ENCODE data around the gene HTR6.
"Not testable (repeated sequence)": the region's sequence is repeated elsewhere in the genome, so short reads cannot be mapped to it uniquely, and the experiment has no call there.

HTR6 gene

DNA sequence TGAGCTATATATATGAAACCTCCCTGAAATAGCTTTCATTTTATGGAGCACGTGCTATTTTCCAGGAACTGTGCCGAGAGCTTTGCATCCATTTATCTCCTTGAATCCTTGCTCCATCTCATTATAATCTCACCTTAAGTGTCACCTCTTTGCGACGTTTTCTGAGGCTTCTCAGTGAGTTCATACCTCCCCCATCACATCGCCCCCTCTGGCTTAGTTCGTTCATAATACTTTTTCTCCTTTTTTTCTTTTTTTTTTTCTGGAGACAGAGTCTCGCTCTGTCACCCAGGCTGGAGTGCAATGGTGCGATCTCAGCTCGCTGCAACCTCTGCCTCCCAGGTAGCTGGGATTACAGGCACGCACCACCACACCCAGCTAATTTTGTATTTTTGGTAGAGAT is 25.4 kb upstream of the HTR6 start:
- not testable (repeated sequence) for DNase-seq (ENCODE audit: low spot score)

DNA sequence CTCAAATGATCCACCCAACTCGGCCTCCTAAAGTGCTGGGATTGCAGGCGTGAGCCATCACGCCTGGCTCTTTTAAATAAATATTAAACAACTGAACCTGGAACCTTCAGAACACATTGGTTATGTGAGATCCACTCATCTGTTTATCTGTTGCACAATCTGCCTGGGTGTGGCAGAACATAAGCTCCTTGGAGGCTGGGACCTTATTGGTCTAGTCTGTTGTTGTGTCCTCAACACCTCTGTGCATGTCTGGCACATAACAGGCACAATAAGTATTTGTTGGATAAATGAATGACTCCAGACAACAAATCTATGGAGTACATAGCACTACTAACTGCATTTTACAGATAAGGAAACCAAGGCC is 24.7 kb upstream of the HTR6 start:
- DNase-seq (ENCODE audit: low spot score) = no peak

DNA sequence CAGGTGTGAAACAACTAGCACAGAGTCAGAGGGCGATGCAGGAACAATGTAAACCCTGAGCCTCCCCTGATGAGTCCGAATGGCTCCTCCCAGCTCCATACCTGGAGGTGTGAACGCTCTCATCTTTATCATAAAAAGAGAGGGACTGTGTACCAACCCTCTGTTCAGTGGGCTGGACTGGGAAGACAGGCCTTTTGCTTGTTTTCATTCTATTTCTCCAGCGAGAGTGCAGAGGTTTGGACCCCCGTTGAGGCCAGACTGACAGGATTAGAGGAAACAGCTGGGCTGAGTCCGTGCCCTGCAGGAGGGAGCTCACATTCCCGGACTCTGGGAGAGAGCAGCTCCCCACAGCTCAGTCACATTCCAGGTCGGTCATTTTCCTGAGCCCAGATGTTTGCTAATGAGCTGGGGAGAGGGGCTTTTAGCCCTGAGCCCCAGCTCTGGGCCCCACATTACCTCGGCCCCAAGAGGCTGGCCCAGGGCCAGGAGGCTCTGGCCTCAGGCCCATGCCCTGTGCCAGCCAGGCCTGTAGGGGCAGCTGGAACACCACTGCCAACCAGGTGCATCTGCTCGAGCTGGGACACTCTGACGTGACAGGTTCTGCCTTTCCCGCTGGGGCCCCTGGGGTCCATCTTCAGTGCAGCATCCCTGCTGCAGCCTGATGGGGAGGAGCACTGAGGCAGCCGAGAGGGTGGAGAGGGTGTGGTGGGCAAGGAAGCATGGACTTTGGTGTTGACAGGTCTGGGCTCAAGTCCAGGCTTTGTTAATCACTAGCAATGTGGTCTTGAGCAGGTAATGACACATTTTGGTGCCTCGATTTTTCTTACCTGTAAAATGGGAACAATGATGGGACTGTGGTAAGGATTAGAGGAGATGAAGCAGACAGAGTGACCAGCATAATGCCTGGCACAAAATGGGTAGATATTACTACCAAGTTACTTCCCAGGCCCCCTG is 24.0 kb upstream of the HTR6 start:
- no peak for DNase-seq (ENCODE audit: low spot score)

DNA sequence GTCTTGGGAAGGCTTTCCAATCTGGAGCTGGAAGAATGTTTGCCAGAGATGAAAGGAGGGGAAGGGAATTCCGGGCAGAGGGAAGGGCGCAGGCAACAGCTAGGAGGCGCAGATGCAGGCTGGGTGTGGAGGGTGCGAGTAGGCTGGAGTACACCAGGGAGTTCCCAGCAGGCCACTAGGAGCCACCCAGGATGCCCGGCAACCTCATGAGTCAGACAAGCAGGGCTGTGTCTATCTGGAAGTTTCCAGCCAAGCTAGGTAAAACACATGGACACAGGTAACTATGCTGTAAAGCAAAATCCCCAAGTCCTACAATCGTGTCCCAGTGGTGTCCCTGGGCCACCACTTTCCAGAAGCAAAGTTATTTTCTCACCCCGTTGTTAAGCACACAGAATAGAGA is 21.6 kb upstream of the HTR6 start:
- no peak for DNase-seq (ENCODE audit: low spot score)

DNA sequence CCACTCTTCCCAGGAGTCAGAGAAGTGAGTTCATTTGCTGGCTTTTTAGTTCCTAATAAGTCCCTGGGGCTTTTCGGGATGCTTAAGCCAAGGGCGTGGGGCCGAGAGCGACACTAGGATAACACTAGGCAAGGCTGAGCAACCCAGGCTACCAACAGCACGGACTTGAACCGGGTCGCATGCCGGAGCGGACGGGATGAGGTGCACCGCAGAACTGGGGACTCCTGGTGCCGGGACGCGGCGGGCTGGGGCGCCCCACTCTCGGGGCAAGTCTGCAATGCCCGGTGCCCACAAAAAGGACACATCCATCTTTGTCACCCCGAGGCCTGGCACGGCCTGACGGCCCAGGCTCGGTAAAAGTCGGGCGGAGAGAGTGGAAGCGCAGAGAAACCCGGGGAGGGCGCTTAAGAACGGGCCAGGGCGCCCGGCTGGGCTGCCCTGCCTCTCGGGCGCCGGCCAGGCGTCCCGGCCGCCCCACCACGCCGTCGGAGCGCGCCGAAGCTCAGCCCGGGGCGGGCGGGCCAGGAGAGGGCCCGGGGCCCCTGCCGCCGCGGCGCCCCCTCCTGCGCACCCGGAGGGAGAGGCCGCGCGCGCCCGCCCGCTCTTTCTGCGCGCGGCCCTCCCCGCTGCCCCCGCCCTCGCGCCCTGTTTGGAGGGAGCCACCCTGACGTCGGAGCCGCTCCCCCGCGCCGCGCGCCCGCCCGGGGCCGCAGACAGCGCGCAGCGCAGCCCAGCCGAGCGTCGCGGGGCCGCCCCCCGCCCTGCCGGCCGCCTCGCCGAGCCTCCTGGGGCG is 20.9 kb upstream of the HTR6 start, which contains the start of gene NBL1:
Gene NBL1 (plus strand): TSS at position 710 of the 793 bp plus-strand sequence. CDS start 10,720 bp downstream, outside the sequence.
- peak; percentile 63 for DNase-seq (ENCODE audit: low spot score)

DNA sequence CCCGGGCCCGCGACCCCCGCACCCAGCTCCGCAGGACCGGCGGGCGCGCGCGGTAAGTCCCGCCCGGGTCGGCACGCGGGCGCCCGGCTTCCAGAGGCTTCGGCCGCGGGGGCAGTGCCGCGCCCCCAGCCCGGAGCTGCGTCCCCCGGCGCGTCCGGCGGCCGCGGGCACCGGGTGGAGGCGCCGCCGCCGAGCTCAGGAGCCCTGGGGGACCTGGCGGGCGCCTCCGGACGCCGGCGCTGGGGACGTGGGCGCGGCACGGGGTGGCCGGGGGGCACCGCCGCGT is 20.3 kb upstream of the HTR6 start:
- DNase-seq (ENCODE audit: low spot score) = no peak

- peak; percentile 37 for DNase-seq (ENCODE audit: low spot score)
Measured at GRCh38 chr1:19644681-19645410, 19.8 kb upstream of the HTR6 start.

DNA sequence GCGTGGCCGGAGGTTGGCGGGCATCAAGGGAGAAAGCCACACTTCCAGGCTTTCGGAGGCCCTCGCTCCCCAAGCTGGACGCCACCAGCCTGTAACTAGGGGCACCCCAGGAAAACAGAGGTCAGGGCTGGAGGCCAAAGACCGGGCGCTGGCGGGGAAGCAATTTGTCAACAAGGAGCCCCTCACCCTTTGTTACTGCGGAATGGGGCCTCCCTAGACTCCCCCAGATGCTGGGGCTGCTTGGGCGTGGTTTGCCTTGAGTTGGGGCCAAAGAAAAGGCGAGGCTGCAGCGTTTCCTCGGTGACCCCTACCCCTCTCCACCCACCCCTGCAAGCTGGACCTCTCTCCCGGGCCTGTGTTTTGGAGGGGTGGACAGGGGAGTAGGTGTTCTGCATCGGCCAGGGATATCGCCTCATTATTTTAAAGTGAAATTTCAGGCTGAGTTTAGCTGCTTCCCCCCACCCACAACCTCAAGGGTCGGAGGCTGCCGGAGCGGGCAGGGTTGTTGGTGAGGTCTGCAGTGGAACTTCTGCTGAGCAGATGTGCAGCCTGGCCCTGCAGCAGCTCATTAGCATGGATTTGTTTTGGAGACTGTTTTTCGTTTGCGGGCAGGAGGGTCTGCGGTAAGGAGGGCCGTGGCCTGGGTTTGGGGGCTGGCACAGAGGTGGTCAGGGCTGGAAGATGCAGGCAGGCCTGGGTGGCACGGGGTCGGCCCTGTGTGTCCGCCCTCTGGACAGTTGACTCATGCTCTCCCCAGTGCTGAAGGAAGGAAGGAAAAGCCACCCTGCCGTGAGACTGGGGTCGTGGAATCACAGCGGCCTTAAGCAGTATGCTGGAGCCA is 19.0 kb upstream of the HTR6 start:
- no peak for DNase-seq (ENCODE audit: low spot score)

GRCh38 chr1:19646377-19647319 is 18.0 kb upstream of the HTR6 start:
- DNase-seq (ENCODE audit: low spot score) = peak; percentile 7

DNA sequence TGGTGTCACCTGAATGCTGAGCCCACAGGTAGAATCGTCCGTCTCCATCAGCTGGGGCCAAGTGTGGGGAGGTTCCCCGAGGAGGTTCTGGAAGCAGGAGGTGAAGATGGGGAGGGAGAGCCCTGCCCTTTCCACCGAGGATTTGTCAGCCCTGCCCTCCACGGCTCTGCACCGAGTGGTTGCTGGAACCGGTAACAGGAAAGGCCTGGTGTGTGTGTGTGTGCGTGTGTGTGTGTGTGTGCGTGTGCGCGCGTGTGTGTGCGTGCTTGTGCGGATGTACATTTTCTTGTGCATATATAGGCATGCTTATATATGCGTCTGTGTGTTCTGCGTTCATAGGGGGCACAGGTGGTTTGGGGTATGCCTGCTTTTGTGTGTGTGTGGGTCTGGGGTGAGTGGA is 17.0 kb upstream of the HTR6 start:
- DNase-seq (ENCODE audit: low spot score) = peak; percentile 30

DNA sequence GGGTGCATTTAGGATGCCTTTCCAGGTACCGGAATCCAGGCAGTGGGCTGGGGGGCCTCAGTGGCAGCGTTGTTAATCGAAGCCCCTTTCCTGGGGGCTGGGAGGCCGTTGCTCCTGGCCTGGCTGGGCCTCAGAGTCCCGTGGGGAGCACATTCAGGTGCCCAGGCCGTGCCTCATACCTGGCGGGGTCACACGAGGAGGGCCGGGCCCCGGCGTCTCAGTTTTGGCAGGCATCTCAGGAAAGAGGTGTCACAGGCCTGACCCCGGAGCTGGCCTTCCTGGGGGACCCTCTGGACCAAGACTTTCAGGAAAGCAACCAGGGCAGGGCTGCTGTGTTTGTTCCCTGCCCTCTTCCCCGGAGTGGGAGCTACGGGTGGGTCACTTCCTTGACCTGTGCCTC is 16.4 kb upstream of the HTR6 start:
- DNase-seq (ENCODE audit: low spot score) = no peak

DNA sequence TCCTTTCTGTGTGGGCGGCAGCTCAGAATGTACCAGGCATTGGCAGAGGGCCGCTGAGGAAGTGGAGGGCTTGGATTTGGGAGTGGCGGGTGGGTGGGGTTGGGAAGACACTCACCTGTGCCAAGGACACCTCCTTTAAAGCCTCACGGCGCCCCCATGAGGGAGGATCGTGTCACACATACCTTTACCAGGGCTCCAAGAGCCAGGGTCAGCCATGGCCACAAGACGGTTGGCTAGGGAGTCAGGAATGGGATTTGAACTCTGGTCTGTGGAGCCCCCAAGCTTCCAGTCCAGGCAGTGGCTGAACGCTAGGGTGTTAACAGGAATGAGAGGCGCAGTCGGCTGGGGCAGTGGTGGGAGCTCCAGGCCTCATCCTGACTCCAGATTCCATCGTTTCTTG is 16.0 kb upstream of the HTR6 start:
- DNase-seq (ENCODE audit: low spot score) = no peak

DNA sequence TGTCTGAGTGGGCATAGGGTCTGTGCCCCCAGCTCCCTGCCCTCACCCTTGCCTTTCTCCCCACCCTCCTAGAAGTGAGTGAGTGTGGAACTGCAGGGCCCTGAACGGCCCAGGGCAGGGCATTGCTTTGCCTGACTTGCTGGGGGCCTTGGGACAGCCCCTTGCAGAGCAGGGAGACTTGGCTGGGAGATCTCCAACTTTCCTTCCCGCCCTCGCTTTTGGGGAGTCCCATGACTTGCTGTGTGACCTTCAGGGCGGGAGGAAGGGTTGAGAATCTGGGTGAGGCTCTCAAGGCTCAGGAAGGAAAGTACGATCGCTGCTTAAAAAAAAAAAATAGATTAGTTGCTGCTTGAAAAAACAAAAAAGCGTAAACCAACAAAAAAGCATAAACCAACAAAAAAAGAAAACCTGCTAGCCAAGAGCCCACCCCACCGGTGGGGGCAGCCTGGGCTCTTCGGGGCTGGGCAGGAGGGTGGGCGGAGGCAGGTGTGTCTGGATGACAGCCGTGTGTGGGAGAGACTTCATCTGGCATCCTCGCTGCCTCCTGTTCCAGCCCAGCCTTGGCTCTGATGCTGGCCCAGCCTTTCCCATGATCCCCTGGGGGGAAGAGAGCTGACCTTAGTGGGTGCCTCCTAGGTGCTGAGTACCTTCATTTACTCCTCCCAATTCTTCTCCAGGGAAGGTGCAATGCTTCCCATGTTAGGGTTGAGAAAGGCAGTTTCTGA is 14.1 kb upstream of the HTR6 start:
- no peak for DNase-seq (ENCODE audit: low spot score)

DNA sequence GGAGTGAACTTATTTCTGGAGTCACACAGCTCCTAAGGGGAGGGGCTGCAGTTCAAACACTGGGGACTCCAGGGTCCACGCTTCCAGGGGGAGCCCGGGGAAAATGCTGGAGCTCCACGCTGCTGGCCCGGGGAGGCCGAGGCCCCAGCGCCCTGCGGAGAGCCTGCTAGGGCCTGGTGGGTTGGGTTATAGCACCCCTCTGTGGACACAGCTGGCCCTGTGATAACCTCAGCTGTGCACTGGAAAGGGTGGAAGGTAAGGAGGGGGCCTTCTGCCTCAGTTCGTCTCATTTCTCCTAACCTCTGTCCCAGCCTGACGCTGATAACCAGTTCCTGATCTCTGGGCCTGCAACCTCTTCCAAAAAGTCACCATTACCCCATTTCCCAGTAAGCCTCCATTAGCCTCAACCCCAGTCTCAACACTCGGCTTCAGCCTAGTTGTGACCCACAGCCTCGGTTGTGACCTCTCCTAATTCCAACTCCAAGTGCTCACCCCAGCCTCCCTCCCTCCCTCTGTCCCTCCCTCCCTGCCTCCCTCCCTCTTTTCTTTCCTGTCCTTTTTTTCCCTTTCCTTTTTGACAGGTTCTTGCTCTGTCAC is 13.4 kb upstream of the HTR6 start:
- DNase-seq (ENCODE audit: low spot score) = peak; percentile 55

DNA sequence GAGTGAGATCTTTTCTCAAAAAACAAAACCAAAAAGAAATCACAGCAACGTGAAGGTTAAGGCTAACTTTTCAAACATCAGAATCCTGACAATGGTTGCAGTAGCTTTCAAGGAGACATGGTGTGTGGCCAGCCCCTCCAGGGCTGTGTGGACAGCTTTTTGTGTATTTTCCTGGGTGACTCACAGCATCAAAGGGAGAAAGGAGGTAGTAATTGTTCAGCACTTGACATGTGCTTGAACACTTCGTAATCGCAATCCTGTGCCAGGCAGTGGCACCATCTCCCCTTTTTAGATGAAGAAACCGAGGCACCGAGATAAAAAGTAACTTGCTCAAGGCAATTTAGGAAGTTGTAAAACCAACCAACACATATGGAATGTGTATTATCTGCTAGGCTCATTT is 10.3 kb upstream of the HTR6 start:
- DNase-seq (ENCODE audit: low spot score) = no peak

- no peak for DNase-seq (ENCODE audit: low spot score)
Measured at GRCh38 chr1:19654886-19655717, 9.6 kb upstream of the HTR6 start.

DNA sequence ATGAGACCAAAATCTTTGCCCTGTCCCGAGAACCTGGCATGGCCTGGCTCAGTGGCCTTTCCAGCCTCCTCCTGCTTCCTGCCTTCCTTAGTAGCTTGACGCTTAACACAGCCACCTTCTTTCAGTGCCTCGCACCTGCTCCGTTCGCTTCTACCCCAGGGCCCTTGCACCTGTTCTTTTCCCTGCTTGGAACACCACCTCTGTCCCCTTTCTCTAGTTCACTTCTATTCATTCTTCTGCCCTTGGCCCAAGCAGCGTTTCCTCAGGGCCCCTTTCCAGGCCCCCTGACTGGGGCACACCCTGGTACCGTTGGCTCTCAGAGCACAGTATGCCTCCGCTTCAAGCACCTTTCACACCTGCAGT is 9.0 kb upstream of the HTR6 start:
- no peak for DNase-seq (ENCODE audit: low spot score)

DNA sequence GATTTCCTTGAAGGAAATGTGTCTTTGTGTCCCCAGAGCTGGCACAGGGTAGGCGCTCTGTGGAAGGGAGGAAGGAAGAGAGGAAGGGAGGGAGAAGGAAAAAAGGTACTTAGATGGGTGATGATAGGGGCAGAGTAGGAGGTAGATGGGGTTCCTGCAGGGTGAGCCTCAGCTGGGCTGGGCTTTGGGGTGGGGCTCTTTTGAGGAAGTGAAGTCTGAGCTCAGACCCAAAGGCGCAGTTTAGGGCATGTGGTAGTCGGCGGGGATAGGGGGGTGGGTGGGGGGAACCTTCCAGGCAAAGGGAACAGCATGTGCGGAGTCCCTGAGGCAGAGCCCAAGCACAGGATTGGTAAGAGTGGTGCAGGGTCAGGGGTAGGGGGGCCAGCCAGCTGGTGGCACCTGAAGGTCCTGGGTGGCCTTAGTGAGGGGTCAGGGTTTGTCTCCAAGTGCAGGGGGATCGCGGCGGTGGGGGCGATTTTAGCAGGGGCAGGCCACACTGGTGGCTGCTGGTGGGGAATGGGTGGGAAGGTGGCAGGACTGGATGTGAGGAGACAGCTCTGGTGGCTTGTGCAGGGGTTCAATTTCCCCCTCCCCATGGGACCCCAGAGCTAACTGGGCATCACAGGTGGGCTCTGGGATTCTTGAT is 8.4 kb upstream of the HTR6 start:
- DNase-seq (ENCODE audit: low spot score) = no peak

Data from CD4-positive, alpha-beta T cell treated with Interleukin-6 at 100 ng/mL for 8 hours (primary cell).